Brain microvascular endothelial cell (primary cell): ENCODE data around the gene RALY.

ENCODE experiments used
- DNase-seq: peaks from one replicate; pipeline ENCODE4 v3.0.0-alpha.2; 2020
- H3K27ac ChIP-seq: fragments of 250-450 bp; sonication (Bioruptor Pico); 2 replicates; pipeline ENCODE4 v1.5.1; 2020; ENCODE audit warnings: mild to moderate bottlenecking, moderate library complexity
- H3K27me3 ChIP-seq: fragments of 250-450 bp; sonication (Bioruptor Pico); replicated peaks from 2 replicates; pipeline ENCODE4 v1.5.1; 2020; ENCODE audit warnings: mild to moderate bottlenecking
- H3K36me3 ChIP-seq: fragments of 250-450 bp; sonication (Bioruptor Pico); replicated peaks from 2 replicates; pipeline ENCODE4 v1.5.1; 2020; ENCODE audit warnings: mild to moderate bottlenecking
- H3K4me3 ChIP-seq: 2 replicates; pipeline ENCODE4 v1.5.1; 2011; ENCODE audit warnings: low read depth, mild to moderate bottlenecking, control low read depth, low read length, moderate library complexity
- CTCF ChIP-seq: IDR thresholded peaks from 2 replicates; pipeline ENCODE4 v1.5.1; 2011; ENCODE audit warnings: low read depth, mild to moderate bottlenecking, moderate library complexity, low read length, control low read depth, inconsistent platforms; ENCODE audit errors: missing control alignments
- in situ Hi-C: cut with HindIII; loops from 2 replicates; pipeline ENCODE4 v1.10.0; 2017; ENCODE audit warnings: low sequenced_read_pairs, low pct_ligation_motif_present

RALY gene

GRCh38 chr20:33995053-33995831 lies 1.5 kb downstream of the RALY start:
- Histone ChIP-seq H3K27me3 (no peaks in the 10 kb centered on the region), H3K4me3 (peak overlapping the region; percentile 92), H3K27ac (no peak overlapping the region), H3K36me3 (no peaks in the 10 kb centered on the region)
- no peak for TF ChIP-seq CTCF
- no peak for DNase-seq
- in situ Hi-C loops, result no loop called here

DNA sequence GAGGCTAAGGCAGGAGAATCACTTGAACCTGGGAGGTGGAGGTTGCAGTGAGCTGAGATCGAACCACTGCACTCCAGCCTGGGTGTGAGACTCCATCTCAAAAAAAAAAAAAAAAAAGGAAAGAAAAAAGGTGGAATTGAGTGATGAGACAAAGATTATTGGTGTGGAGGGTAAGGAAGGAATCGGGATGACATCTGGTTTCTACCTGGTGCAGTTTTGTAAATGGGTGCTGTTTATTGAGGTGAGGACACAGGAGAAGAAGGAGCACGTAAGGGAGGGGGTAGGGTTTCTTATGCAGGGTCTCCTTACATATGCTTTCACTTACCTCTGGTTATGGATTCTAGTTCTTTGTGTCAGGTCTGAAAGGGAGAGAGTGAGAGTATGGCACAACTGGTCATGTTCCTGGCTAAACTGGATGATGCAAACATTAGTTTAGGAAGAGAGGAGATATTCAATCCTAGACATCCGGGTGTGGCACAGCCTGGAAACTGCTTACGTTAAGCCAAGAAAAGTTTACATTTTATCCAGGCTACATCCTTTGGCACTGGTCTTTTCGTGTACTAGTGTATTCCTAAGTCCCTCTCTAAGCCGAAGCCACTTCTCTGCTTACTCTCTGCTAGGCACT lies 5.4 kb downstream of the RALY start:
- H3K36me3 ChIP-seq, result no peaks in the 10 kb centered on the region
- in situ Hi-C loops, result no loop called here
- H3K4me3 ChIP-seq, result no peak overlapping the region
- TF ChIP-seq CTCF, result no peak
- H3K27me3 ChIP-seq, result no peaks in the 10 kb centered on the region
- no peak overlapping the region for H3K27ac ChIP-seq
- no peak for DNase-seq

DNA sequence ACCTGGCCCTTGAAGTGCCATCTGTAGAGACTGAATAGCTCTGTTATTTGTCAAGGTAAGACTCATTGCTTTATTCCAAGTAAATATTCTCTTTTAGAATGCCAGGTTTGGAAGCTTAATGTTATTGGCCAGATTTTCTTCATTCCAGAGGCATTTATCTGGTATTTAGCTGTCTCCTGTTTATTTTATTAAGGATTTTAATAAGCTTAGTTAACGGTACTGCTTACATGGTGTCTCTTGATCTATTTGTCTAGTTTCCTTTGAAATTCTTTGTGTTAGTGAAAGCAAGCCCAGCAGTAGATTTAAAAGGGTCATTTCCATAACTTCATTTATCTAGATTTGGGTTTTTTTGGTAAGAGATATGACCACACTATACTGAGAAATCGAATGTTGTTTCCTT lies 7.7 kb downstream of the RALY start:
- Histone ChIP-seq H3K27me3 (no peaks in the 10 kb centered on the region), H3K36me3 (no peaks in the 10 kb centered on the region), H3K27ac (no peak overlapping the region), H3K4me3 (no peak overlapping the region)
- in situ Hi-C loops, result no loop called here
- TF ChIP-seq CTCF, result no peak
- no peak for DNase-seq

DNA sequence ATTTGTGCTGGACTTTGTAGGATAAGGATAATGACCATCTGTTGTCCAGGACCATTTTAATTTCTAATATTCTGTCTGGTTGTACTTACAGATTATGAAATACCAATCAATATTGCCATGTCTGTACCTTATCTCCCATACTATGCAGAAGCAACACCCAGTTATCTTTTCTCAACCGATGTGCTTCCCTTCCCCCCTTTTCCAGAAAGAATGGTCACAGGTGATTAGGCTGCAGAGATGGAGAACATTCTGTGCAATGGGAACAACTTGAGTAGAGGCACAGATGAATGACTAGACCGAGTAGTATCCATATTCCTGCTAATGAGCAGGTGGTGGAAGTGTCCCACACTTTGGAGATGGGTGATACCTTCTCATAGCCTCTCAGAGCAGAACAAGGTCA lies 10.5 kb downstream of the RALY start:
- no peak for DNase-seq
- Histone ChIP-seq H3K36me3 (no peaks in the 10 kb centered on the region), H3K27me3 (no peaks in the 10 kb centered on the region), H3K27ac (no peak overlapping the region), H3K4me3 (no peak overlapping the region)
- in situ Hi-C loops, result no loop called here
- no peak for TF ChIP-seq CTCF

DNA sequence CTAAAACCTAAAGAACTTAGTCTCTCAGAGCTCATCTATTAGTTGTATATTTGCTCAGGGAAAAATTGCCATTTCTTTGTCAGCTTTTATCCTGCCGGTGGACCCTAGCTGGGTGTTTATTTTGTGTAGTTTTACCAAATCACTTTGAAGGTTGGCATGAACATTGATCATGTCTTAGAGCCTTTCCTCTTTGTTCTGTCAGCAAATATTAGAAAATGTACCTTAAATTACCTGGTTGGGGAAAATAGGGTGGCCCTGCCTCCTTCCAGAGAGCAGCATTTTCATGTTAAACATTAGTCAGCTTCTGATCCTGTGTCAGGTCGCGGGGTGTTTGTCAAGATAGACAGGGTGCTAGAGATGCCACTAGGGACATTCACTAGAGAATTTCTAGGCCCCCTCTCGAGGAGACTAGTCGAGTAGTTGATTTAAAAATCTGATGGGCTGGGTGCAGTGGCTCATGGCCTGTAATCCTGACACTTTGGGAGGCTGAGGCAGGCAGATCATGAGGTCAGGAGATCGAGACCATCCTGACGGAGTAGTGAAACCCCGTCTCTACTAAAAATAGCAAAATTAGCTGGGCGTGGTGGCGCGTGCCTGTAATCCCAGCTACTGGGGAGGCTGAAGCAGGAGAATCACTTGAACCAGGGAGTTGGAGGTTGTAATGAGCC lies 11.2 kb downstream of the RALY start:
- no peak for TF ChIP-seq CTCF
- in situ Hi-C loops, result no loop called here
- DNase-seq, result no peak

More for the DNA sequence above, 11.2 kb downstream of the RALY start:
- Histone ChIP-seq H3K4me3 (no peak overlapping the region), H3K36me3 (no peaks in the 10 kb centered on the region), H3K27me3 (no peaks in the 10 kb centered on the region), H3K27ac (no peak overlapping the region)
